Tongue (tissue), 2 donors: ENCODE results near the gene SCGB2B2. TPM values are rescaled to one million over a fixed set of nuclear protein-coding genes. Genes with fewer than 3 reads are reported as not detected.

Experiments
- small RNA-seq: library from RNA; depleted of rRNA; stranded (forward); fragments of <200 nt; gene quantifications from one replicate; pipeline ENCODE3, GENCODE V24; 2014; ENCODE audit warnings: low replicate concordance
- total RNA-seq: library from RNA; depleted of rRNA; stranded (reverse); fragments of >200 nt; gene quantifications from one replicate; pipeline ENCODE4 v1.2.3, GENCODE V29; 2014

SCGB2B2 gene
- total RNA-seq, 1 donor from 2014 or later = 0.10 TPM

Small RNAs within 50 kb of the gene (small RNA-seq; reads per million reads assigned to genes)
- gene RF00611 = not detected

Other genes starting within 250 kb of the SCGB2B2 start
- gene UBA2, start 248.8 kb downstream of the SCGB2B2 start, total RNA-seq = 131 TPM
- 13.6 TPM for gene WTIP, start 195.4 kb downstream of the SCGB2B2 start, total RNA-seq
- gene ZNF302, start 519 bp upstream of the SCGB2B2 start, total RNA-seq = 55.6 TPM
- gene ZNF181, start 57.1 kb upstream of the SCGB2B2 start, total RNA-seq = 47.4 TPM
- 13.6 TPM for gene ZNF599, start 96.1 kb upstream of the SCGB2B2 start, total RNA-seq
- 5.3 TPM for gene ZNF30, start 249.7 kb upstream of the SCGB2B2 start, total RNA-seq